ENCODE measurements around the gene TBL3.
A peak's percentile ranks its signal among the peaks of the same experiment; 100 is the strongest.

Gene TBL3

GRCh38 chr16:2004795-2005517 lies 33.1 kb downstream of the TBL3 start (continued):
- TF ChIP-seq, protein P1, sequence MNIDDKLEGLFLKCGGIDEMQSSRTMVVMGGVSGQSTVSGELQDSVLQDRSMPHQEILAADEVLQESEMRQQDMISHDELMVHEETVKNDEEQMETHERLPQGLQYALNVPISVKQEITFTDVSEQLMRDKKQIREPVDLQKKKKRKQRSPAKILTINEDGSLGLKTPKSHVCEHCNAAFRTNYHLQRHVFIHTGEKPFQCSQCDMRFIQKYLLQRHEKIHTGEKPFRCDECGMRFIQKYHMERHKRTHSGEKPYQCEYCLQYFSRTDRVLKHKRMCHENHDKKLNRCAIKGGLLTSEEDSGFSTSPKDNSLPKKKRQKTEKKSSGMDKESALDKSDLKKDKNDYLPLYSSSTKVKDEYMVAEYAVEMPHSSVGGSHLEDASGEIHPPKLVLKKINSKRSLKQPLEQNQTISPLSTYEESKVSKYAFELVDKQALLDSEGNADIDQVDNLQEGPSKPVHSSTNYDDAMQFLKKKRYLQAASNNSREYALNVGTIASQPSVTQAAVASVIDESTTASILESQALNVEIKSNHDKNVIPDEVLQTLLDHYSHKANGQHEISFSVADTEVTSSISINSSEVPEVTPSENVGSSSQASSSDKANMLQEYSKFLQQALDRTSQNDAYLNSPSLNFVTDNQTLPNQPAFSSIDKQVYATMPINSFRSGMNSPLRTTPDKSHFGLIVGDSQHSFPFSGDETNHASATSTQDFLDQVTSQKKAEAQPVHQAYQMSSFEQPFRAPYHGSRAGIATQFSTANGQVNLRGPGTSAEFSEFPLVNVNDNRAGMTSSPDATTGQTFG (tag by site-specific recombination; IDR thresholded peaks at IDR 0.05; ENCODE audit: borderline replicate concordance): no peak
- TF ChIP-seq ZNF600 (tag by site-specific recombination; IDR thresholded peaks at IDR 0.05): no peak
- TF ChIP-seq KLF1 (tag by site-specific recombination; IDR thresholded peaks at IDR 0.05): peak; percentile 65
- no peak for TF ChIP-seq ZSCAN30 (tag by site-specific recombination; IDR thresholded peaks at IDR 0.05)
- TF ChIP-seq EGR2 (tag by site-specific recombination; IDR thresholded peaks at IDR 0.05; ENCODE audit: low read depth): peak; percentile 91
- TF ChIP-seq PATZ1 (tag by site-specific recombination; IDR thresholded peaks at IDR 0.05): no peak
- TF ChIP-seq ZNF785 (tag by site-specific recombination; IDR thresholded peaks at IDR 0.05): no peak
- TF ChIP-seq ZNF777 (tag by site-specific recombination; IDR thresholded peaks at IDR 0.05; ENCODE audit: borderline replicate concordance): no peak
- no peak for TF ChIP-seq ZNF221 (tag by site-specific recombination; IDR thresholded peaks at IDR 0.05; ENCODE audit: borderline replicate concordance)
- TF ChIP-seq, protein P2, sequence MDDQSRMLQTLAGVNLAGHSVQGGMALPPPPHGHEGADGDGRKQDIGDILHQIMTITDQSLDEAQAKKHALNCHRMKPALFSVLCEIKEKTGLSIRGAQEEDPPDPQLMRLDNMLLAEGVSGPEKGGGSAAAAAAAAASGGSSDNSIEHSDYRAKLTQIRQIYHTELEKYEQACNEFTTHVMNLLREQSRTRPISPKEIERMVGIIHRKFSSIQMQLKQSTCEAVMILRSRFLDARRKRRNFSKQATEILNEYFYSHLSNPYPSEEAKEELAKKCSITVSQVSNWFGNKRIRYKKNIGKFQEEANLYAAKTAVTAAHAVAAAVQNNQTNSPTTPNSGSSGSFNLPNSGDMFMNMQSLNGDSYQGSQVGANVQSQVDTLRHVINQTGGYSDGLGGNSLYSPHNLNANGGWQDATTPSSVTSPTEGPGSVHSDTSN (CRISPR knock-in tag; IDR thresholded peaks at IDR 0.05): no peak
- TF ChIP-seq ZFHX2 (tag by site-specific recombination; conservative IDR thresholded peaks at IDR 0.05): peak; percentile 88
- TF ChIP-seq ZNF768 (tag by site-specific recombination; IDR thresholded peaks at IDR 0.05): no peak
- TF ChIP-seq IKZF3 (tag by site-specific recombination; IDR thresholded peaks at IDR 0.05): peak; percentile 35; the same call in 1 of the 2 replicates
- no peak for TF ChIP-seq ZNF549 (tag by site-specific recombination; IDR thresholded peaks at IDR 0.05)
- TF ChIP-seq ZNF16 (tag by site-specific recombination; IDR thresholded peaks at IDR 0.05; ENCODE audit: low read depth): no peak
- TF ChIP-seq ZBTB48 (tag by site-specific recombination; IDR thresholded peaks at IDR 0.05): no peak
- TF ChIP-seq ZNF157 (tag by site-specific recombination; IDR thresholded peaks at IDR 0.05): no peak
- no peak for TF ChIP-seq ZNF354C (tag by site-specific recombination; IDR thresholded peaks at IDR 0.05; ENCODE audit: borderline replicate concordance, low read depth)
- no peak for TF ChIP-seq ZNF513 (tag by site-specific recombination; IDR thresholded peaks at IDR 0.05)
- TF ChIP-seq GLI2 (tag by site-specific recombination; IDR thresholded peaks at IDR 0.05; ENCODE audit: borderline replicate concordance, low read depth): no peak
- TF ChIP-seq ZNF169 (tag by site-specific recombination; IDR thresholded peaks at IDR 0.05): no peak
- 0 out of 2 replicates have a peak, but pooled peaks have one; percentile 15 for TF ChIP-seq ZBTB8A (tag by site-specific recombination; IDR thresholded peaks at IDR 0.05)
- no peak for TF ChIP-seq SP3 (tag by site-specific recombination; IDR thresholded peaks at IDR 0.05)

Measured in HEK293 (cell line).